COLO668 (cell line): ENCODE results near the gene ATG7.
"Not testable (repeated sequence)": the region's sequence is repeated elsewhere in the genome, so short reads cannot be mapped to it uniquely, and the experiment has no call there.

Experiments
- DNase-seq: peaks from one replicate; lab custom pipeline; 2025; ENCODE audit not compliant: unreplicated experiment; lab: John Stamatoyannopoulos, UW

The ATG7 gene

DNA sequence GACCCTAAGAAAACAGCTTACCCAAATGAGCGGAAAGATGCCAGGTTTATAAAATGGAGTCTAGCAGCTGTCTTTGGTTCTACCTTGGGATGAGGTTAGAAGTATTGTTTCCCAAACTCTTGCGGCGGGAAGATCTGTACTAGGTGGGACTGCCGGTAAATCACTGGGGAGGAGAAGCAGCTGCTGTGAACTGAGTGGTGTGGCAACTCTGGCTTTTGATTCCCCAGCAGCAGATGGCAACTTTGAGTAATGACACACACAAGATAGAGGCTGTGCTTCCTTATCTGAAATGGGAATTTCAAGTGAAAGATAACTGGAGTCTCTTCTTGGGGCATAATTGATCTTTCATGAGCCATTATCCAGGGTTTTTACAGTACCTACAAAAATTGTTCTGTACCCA is 184.9 kb downstream of the ATG7 start:
- DNase-seq = no peak

DNA sequence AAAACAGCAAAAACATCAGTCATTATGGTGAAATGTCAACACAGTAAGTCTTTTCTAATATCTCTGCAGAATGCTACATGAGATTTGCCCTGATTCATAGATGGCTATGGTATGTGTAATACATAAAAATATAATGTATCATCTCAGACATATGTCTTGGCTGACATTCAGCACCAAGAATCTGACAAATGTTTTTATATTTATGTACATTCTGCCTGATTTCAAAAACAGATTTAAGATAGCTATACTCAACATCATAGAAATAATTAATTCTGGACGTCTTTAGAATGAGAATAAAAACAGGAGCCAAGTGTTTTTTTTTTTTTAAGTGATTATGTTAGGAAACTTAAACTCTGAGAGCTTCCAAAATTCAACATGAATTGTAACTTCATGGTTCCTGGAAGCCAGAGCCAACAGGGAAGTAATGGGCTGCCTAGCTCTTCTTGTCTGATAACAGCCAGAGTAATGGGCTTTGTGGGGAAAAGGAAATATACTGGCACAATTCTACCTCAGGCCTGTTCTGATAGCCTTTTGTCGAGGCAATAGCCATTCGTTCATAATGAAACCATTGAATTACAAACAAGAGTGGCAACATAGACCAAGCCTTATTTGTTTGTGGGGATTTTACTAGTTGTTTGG is 187.1 kb downstream of the ATG7 start:
- no peak for DNase-seq

DNA sequence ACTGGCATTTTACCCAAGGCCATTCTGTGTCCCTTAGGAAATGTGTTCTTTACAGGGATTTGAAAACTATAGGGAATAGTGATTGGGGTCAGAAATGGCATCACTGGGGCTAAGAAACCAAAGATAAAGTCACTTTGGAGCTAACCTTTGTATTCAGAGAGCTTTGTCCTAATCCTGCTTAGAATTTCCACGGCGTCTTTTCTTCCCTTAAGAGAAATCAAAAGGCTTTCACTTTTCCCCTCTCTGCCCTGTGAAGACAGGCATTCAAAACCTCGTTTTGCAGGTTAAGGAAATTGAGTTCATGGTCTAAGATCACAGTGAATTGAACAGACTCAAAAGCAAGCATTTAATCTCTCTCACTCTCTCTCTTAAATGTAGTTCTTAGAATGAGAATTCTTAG is 189.0 kb downstream of the ATG7 start:
- no peak for DNase-seq

DNA sequence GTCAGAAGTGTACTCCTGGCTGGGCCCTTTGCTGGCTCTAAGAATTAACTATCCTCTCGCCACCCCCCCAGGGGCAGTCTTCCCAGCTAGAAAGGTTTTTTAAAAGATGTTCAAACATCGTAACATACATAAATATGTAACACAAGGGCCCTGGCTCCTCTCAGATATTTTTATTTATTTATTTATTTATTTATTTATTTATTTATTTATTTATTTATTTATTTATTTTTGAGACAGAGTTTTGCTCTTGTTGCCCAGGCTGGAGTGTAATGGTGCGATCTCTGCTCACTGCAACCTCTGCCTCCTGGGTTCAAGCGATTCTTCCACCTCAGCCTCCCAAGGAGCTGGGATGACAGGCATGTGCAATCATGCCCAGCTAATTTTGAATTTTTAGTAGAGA is 190.5 kb downstream of the ATG7 start:
- not testable (repeated sequence) for DNase-seq

DNA sequence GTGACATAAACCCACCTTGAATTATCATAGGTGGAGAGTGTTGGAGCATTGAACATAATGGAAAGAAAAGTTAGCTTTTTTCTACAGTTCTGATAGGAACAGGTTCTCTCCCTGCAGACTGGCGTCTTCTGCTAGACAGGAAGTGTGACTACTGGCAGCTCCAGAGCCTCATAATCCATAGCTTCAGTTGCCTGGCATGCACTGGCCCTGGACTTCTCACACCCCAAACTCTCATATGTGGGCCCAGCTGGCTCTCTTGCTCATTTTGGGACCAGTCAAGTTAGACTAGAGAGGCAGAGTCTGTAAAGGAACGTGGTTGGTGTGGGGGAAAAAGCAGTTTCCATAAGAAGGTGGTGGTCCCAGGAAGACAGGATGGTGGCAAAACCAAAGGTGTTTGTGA is 191.4 kb downstream of the ATG7 start:
- no peak for DNase-seq

DNA sequence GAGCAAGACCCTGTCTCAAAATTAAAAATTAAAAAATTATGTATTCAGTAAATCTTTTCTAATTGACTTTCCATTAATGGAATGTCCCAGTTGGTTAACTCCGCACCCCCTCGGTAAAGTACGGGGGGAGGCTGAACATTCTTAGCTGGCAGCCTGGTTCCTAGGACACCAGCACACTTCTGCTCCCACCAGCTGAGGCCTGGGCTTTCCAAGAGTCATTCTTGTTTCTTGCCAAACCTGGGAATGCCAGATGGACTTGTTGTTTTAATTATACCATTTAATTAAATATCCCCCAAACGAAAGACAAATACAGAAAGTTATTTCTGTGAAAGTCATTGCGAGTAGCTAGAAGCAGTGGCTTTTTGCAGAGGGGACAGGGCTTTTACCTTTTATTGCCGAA is 192.2 kb downstream of the ATG7 start:
- no peak for DNase-seq

DNA sequence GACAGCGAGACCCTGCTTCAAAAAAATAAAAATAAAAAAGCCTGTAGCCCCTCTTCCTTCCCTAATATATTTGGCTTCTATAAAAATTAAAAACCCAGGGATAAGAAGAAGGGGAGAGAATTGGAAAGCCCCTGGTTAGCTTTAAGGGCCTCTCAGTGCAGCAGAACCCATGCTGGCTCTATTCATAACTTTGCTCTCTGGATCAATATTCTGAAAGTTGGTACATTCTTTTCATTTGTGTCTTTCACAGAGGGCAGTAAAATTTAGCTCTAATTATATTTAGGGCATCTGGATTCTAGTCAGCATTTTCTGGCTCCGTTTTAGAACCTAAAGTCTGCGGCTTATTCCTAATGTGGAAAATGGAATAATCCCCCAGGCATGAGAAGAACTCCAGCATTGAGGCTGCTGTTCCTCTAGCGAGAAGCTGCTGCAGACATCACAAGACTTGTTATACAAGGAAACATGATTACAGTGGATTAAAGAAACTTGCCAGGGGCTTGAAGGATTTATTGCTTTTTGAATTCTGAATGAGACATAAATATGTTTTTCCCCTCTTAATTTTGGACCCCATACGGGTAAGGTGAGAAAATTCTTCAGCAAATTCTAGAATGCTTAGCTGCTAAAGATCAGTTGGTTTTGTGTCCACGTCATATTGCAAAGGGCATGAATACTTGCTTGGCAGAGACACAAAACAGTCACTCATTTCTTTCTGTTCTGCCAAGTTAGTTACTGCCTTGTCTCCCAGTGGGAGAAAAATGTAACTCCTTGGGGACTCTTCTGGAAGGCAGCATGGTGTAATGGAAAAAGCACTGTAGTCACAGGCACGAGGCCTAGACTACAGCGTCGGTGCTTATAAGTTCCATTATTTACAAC is 193.8 kb downstream of the ATG7 start:
- no peak for DNase-seq

DNA sequence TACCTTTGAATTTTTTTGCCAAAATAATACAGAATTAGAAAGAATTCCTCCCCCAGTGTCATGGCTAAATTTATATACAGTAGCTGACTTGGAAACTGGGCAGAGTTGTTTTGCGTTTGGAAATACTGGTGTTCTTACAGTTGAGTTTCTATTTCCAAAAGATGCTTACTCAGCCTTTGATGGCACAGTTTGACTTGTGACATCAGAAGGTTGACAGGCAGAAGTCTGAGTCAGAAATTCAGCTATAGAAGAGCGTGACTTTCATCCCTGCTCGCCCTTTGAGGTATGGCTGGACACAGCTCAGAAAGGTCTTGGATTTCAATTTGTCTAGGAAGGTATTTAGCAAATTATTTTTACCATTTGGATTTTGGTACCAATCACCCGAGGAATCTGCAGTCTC is 195.7 kb downstream of the ATG7 start:
- DNase-seq = no peak

DNA sequence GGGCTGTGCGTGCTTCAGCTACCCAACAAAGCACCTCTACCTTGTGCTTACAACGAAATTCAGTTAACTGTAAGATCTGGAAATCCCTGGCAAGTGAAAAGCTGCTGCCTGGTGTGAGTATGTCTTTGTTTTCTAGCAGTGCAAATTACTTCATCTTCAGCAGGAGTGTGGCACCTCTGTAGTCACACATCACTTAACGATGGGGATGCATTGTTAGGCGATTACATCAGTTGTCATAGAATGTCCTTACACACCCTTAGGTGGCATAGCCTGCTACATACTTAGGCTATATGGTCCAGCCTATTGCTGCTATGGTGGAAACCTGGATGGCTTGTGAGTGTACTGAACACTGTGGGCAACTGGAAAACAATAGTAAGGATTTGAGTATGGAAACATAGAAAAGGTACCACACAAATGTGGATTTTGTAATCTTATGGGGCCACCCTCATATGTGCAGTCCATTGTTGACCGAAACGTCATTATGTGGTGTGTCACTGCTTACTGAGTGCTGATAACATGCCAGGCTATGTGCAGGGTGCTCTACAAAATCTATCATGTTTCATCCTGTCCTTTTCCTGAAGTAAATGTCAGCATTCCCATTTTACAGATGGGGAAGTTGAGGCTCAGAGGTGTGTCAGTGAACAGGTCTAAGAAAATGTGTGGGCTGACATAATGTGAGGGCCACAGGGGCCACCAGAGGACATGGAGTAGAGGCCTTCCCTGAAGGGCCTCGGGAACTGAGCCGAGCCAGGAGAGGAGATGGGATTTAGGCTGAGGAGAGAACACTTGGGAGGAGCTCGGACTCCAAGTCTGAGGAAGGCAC is 198.0 kb downstream of the ATG7 start:
- no peak for DNase-seq

DNA sequence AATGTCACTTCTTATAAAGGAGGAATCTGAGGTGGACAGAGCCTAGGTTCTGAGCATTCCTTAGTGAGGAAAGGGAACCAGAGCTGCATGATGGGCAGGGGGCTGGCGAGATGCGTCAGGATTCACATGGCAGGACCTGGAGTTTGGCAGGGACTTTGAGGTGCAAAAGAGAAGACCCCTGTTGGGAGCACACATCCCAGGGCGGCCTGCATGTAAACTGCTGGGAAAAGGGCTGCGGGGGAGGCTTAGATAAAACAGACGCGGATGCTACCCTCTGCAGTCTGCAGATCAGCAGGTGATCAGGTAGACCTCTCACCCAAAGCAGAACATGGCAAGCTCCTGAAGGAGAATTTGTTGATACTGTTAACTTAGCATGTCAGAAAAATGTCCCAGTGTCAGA is 203.1 kb downstream of the ATG7 start:
- no peak for DNase-seq

DNA sequence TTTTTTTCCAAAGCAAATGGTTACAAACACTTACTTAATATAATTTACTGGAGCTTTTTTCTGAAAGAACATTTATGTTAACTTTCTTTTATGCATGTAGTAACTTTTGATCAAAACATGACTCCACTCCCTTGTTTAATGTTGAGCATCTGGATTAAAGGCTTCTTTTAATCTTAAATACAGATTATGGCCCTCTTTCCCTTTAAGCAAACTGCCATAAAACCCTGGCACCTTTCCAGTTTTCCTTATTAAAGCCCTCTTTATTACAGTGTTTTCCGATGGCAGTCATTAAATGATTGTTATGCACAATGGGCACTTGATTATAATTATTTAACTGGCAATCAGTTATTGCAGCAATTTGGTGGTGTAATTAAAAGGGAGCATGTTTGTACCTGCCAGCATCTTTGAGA is 204.5 kb downstream of the ATG7 start:
- no peak for DNase-seq

DNA sequence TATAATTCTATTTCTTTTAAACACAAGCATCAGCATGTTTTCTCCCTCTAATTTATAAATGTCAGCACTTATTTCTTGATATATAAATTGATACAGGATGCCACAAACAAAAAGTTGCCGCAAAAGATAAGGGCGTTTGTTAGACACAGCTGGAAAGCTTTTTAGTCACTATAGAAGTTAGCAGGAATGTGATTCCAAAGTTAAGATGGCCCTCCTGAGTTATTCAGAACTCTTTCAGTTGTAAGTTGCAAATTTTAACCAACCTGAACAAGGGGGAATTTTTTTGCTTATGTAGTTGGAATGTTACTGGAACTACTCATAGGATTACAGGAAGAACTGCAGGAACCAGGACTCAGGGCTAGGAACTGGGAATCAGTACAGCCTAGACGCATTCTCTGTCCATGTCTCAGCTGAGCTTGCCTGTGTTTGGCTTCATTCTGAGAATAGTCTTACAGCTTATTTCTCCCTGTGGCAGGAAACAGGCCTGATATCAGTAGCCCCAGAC is 205.3 kb downstream of the ATG7 start:
- DNase-seq = no peak

DNA sequence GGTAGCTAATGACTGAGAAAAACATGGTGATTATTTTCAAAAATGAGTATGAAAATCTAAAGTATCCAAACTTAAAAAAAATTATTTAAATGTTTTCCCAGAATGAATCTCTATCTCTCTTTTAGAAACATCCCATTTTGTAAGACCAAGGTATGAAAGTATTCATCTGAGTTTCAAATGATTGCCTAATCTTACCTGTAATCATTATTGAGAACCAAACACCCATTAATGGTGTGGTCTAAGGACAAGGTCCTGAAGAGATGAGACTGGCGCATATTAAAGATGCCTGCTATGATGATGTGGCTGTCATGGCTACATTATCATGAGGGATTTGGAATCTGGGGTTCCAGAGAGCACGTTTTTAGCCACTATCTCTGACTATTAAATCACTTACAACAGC is 206.0 kb downstream of the ATG7 start:
- DNase-seq = no peak

DNA sequence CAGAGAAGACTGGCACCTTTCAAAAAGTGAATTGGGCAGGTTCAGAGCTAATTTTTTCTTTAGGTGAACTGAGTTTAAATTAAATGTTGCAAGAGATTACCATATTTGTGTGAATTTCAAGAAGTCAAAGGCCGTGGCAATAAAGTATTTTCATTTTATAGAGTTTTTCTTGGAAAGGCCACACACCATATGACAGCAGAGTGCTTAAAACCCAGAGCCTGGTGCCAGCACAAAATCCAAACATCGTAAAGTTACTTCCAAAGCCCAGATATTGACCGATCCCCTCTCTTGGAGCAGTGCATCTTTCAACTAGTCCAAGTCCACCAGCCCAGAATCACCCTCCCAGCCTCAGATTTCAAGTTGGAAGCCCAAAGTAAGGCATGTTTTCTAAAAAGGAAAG is 207.0 kb downstream of the ATG7 start:
- DNase-seq = no peak

DNA sequence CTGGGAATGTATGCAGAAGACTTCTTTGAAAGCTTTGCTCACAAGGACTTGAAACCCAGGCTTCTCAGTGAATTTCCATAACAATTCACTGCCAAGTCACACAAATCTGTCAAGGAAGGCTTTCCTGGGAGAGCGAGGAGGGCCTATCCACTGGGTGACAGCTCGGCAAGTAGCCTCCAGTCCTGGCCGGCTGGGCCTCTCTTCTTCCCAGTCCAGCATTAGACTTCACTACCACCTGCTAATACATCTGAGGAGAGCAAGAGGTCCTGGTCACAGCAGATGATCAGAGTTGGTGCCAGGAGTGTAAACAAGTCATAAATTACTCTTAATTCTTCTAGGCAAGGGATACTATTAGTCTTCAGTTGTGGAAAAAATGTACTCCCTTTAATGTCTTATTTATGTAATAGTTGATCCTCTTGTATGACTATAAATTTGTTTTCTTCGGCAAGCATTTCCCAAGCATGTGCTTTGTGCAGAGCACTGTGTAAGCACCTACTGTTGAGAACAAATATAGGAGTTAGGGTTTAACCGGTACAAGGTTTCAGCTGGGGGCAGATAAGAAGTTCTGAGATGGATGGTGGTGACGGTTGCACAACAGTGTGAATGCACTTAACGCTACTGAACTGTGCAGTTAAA is 208.6 kb downstream of the ATG7 start:
- DNase-seq = no peak

DNA sequence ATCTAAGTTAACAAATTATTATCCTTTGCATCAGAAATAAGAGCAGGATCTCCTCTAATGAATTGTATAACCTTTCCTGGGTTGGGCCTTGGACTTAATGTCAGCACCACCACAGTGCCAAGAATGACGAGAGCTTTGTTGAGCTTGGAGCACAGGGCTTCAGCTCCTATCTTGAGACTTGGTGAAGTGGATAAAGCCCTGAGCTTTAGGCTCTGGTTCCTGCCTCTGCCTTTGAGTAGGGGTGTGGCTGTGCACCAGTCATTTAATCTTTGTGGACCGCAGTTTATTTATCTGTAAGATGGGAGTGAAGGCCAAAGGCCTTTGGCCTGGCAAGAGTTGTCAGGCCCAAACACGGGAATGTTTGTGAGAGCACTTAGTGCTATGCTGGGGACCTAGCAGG is 209.4 kb downstream of the ATG7 start:
- DNase-seq = no peak

DNA sequence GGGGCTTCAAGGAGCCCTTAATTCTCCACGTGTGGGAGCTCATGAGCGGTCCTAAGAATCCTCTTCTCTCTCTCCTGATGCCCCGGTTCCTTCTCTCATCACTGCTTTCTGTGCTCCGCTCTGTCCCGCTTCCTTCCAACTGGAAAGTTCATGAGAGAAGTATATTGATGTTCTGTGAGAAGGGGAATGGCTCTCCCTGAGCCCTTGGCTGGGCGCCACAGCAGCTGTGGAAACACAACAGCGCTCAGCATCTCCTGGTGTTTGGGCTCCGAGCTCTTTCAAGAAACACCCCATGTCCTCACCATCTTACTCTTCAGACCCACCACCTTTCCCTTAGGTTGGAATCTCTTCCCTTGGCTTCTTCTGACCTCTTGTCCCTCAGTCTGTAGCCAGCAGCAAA is 209.8 kb downstream of the ATG7 start:
- DNase-seq = no peak

DNA sequence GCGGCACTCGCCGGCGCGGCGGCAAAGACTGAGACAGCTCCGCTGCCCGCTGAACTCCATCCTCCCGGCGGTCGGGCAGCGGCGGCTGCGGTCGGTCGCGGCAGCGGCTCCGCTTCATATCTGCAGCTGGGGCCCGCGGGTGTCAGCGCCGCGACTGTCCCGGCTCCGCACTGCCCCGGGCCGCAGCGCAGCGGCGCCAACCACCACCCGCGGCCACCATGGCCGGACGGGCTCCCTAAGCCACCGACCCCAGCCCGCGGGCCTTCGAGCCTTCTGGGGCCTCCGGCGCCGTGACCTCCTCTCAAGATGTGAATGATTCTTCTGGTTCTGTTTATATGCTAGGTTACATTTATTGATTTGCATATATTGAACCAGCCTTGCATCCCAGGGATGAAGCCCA is 216.2 kb downstream of the ATG7 start:
- DNase-seq = not testable (repeated sequence)

DNA sequence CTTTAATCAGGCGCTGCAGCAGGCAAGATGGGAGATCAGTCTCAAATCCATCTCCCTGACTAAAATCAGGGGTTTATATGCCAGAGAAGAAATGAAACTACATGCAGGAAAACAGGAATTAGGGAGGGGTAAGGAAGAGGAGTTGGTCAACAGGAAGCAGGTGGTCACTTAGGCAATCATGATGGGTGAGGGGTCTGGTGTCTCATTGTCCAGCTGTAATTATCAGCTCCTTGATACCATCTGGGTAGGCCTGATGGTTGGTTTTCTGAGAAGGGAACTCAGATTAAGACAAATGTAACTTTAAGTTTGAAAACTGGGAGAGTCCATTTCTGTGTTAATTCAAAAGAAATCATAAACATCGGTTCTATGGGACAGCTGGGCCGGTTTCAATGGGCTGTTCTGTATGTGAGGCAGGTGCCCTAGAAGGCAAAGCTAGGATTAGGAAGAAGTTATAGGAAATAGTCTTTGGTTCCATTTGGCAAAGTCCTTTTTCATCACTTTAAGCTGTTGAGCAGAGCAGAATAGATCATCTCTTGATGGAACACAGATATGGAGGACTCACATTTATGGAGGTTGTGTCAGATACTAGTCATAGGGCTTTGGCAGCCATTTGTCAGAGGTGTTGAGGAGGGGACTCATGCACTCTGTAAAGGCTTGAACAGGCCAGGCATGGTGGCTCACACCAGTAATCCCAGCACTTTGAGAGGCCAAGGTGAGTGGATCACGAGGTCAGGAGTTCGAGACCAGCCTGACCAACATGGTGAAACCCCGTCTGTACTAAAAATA is 222.1 kb downstream of the ATG7 start:
- DNase-seq = no peak

DNA sequence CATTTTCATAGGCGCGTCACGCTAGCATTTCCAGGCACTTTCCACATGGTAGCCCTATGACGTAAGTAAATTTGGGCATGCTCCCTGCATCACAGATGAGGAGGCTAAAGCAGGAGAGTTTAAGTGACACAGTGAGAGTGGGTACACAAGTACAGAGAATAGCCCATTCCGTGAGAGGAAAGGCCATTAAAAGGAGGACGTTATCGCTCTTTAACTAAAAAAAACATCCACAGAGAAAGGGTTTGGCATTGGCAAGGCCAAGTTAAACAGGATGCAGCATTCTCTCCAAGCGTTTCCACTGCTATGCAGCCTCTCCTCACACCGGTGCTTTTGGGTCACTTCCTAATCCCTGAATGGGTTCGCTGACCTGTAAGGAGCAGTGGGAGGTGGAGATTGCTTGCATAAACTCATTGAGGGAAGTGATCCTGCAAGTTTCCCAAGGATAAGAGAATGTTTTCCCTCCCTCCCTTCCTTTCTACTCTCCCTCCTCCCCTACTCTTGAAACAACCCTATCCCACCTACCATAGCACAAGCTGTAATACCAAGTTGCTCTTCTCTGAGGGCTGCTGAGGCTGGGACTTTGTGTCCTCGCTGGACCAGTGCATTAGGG is 223.9 kb downstream of the ATG7 start:
- no peak for DNase-seq
